Measurements from ENCODE around the gene NCOA7.

NCOA7 gene

DNA sequence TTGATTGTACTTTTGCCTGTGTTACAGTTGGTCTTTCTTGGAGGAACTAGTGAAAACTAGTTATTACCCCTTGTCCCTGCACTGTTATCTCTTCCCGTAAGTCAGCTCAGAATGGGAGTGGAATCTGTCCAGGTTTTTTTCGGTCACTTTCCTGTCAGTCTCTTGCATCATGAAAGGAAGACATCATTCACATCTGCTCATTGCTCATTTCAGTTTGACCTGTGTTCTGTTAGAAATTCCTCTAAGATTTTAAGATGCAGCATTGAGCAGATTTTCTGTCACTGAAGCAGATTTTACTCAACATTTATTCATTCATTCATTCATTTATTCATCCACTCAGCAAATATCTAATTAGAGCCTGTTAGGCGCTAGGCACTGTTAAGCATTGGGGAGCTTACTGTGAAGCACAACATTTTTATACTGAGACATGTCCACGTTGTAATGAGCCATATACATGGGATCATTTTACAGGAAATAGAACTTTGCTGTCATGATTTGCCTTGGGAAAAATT lies 132.7 kb downstream of the NCOA7 start:
- H3K27me3 ChIP-seq (ENCODE audit: control insufficient read depth, low read length), result no peaks in the 10 kb centered on the region
- H3K4me3 ChIP-seq (ENCODE audit: low read length), result no peak overlapping the region
- no peaks in the 10 kb centered on the region for H4K20me1 ChIP-seq (ENCODE audit: control insufficient read depth, insufficient read depth, low read depth, low read length)
- no peaks in the 10 kb centered on the region for H3K79me2 ChIP-seq (ENCODE audit: control insufficient read depth, low read length)
- H3K9me3 ChIP-seq (ENCODE audit: control insufficient read depth, insufficient read depth, low read length), result no peaks in the 10 kb centered on the region
- TF ChIP-seq, protein P1, sequence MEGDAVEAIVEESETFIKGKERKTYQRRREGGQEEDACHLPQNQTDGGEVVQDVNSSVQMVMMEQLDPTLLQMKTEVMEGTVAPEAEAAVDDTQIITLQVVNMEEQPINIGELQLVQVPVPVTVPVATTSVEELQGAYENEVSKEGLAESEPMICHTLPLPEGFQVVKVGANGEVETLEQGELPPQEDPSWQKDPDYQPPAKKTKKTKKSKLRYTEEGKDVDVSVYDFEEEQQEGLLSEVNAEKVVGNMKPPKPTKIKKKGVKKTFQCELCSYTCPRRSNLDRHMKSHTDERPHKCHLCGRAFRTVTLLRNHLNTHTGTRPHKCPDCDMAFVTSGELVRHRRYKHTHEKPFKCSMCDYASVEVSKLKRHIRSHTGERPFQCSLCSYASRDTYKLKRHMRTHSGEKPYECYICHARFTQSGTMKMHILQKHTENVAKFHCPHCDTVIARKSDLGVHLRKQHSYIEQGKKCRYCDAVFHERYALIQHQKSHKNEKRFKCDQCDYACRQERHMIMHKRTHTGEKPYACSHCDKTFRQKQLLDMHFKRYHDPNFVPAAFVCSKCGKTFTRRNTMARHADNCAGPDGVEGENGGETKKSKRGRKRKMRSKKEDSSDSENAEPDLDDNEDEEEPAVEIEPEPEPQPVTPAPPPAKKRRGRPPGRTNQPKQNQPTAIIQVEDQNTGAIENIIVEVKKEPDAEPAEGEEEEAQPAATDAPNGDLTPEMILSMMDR (IDR thresholded peaks at IDR 0.05; ENCODE audit: low read depth, low read length, poor library complexity, severe bottlenecking), result no peak
- TF ChIP-seq EZH2phosphoT487 (IDR thresholded peaks at IDR 0.05; ENCODE audit: borderline replicate concordance, low read length), result no peak
- no peak overlapping the region for H3K4me2 ChIP-seq (ENCODE audit: low read length)
- peaks cover 13% of the 10 kb centered on the region for H3K4me1 ChIP-seq (ENCODE audit: control insufficient read depth, low read length)
- no peaks in the 10 kb centered on the region for H3K9me2 ChIP-seq (replicated peaks; ENCODE audit: control insufficient read depth, low read length)
- H3K36me3 ChIP-seq (ENCODE audit: control insufficient read depth, low read length), result peaks cover 86% of the 10 kb centered on the region
- H3F3A ChIP-seq (ENCODE audit: control insufficient read depth, insufficient read depth), result peaks cover 3% of the 10 kb centered on the region
- no peak overlapping the region for H3K27ac ChIP-seq (ENCODE audit: low read depth, low read length)

DNA sequence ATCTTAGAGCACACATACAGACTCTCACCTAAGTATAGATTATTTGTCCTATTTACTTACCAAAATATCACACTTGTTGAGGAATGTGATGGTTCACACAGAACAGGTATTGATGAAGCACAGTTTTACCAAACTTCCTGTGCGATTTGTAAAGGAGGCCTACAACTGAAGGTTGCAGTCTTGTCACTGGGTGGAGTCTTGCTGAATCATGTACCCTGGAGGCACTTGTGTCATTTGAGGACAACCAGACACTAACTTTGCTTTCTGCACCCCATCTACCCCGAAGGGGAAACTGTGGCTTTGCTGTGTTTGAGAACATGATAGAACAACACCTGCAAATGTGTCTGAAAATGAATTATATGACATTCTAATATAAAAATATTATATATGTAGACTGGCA lies 133.4 kb downstream of the NCOA7 start:
- no peak overlapping the region for H3K4me2 ChIP-seq (ENCODE audit: low read length)
- H3K36me3 ChIP-seq (ENCODE audit: control insufficient read depth, low read length), result peaks cover 84% of the 10 kb centered on the region
- no peaks in the 10 kb centered on the region for H3K79me2 ChIP-seq (ENCODE audit: control insufficient read depth, low read length)

DNA sequence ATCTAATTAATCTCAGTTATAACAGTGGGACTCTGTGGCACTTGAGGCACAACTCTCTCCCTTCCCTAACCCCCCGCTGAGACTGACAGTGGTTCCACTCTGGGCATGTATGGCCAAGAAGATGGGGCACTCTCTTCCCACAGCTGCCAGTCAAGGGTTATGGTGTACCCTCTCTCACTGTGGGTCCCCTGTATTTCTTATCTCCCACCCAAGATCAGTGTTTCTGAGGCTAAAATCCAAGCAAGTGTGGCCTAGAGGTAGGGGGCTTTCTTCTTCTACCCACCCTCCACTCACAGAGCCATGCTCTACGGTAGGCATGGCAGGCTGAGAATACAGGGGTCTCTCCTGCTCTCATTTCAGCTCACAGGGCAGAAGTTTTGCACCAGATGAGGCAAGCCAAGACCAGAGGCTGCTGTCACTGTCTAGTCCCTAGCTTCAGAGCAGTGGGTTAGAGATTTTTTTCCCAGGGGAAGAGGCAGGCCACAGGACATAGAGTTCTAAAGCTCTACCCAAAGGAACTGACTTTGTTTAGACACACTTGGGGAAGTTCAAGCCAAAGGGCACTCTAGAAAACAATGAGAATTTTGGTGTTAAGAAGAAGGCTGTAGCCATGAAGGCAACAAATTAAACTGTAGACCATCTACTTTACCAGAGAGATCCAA lies 134.1 kb downstream of the NCOA7 start:
- H3K4me2 ChIP-seq (ENCODE audit: low read length), result no peak overlapping the region
- no peaks in the 10 kb centered on the region; the same call in 1 of the 2 replicates for H3K4me1 ChIP-seq (ENCODE audit: control insufficient read depth, low read length)
- no peak overlapping the region for H3K27ac ChIP-seq (ENCODE audit: low read depth, low read length)
- H3K36me3 ChIP-seq (ENCODE audit: control insufficient read depth, low read length), result peaks cover 83% of the 10 kb centered on the region
- H3K9me3 ChIP-seq (ENCODE audit: control insufficient read depth, insufficient read depth, low read length), result no peaks in the 10 kb centered on the region
- H3K4me3 ChIP-seq (ENCODE audit: low read length), result no peak overlapping the region
- TF ChIP-seq EZH2phosphoT487 (IDR thresholded peaks at IDR 0.05; ENCODE audit: borderline replicate concordance, low read length), result no peak
- TF ChIP-seq, protein P1 (IDR thresholded peaks at IDR 0.05; ENCODE audit: low read depth, low read length, poor library complexity, severe bottlenecking), result no peak
- H3K27me3 ChIP-seq (ENCODE audit: control insufficient read depth, low read length), result no peaks in the 10 kb centered on the region
- H4K20me1 ChIP-seq (ENCODE audit: control insufficient read depth, insufficient read depth, low read depth, low read length), result no peaks in the 10 kb centered on the region
- H3F3A ChIP-seq (ENCODE audit: control insufficient read depth, insufficient read depth), result no peaks in the 10 kb centered on the region
- H3K79me2 ChIP-seq (ENCODE audit: control insufficient read depth, low read length), result no peaks in the 10 kb centered on the region
- H3K9me2 ChIP-seq (replicated peaks; ENCODE audit: control insufficient read depth, low read length), result no peaks in the 10 kb centered on the region

More for the DNA sequence above, 133.4 kb downstream of the NCOA7 start:
- TF ChIP-seq EZH2phosphoT487 (IDR thresholded peaks at IDR 0.05; ENCODE audit: borderline replicate concordance, low read length), result no peak
- TF ChIP-seq, protein P1 (IDR thresholded peaks at IDR 0.05; ENCODE audit: low read depth, low read length, poor library complexity, severe bottlenecking), result no peak
- Histone ChIP-seq H3F3A (ENCODE audit: control insufficient read depth, insufficient read depth) (no peaks in the 10 kb centered on the region), H3K4me3 (ENCODE audit: low read length) (no peak overlapping the region), H3K9me3 (ENCODE audit: control insufficient read depth, insufficient read depth, low read length) (no peaks in the 10 kb centered on the region), H3K9me2 (replicated peaks; ENCODE audit: control insufficient read depth, low read length) (no peaks in the 10 kb centered on the region), H3K27ac (ENCODE audit: low read depth, low read length) (no peak overlapping the region), H3K4me1 (ENCODE audit: control insufficient read depth, low read length) (peaks cover 5% of the 10 kb centered on the region), H4K20me1 (ENCODE audit: control insufficient read depth, insufficient read depth, low read depth, low read length) (no peaks in the 10 kb centered on the region), H3K27me3 (ENCODE audit: control insufficient read depth, low read length) (no peaks in the 10 kb centered on the region)
